Activated CD4-positive, alpha-beta T cell treated with anti-CD3 and anti-CD28 coated beads, Interleukin-2, amount 10 ng/mL, durations not matched to agents 24 days and 14 days (primary cell): ENCODE measurements around the gene CMTM3. TPM values are rescaled to one million over a fixed set of nuclear protein-coding genes. Genes with fewer than 3 reads are reported as not detected.
"Not testable (repeated sequence)": the region's sequence is repeated elsewhere in the genome, so short reads cannot be mapped to it uniquely, and the experiment has no call there.

Experiments
- DNase-seq: peaks from one replicate; pipeline ENCODE4 v3.0.0; 2022
- H3K27ac Mint-ChIP-seq: one replicate; pipeline ENCODE4 v1.8.0; 2022; ENCODE audit warnings: mild to moderate bottlenecking, mixed read lengths
- H3K27me3 Mint-ChIP-seq: one replicate; pipeline ENCODE4 v1.8.0; 2022; ENCODE audit warnings: mixed read lengths
- H3K36me3 Mint-ChIP-seq: one replicate; pipeline ENCODE4 v1.8.0; 2022; ENCODE audit warnings: low read depth, mild to moderate bottlenecking, mixed read lengths
- H3K4me1 Mint-ChIP-seq: one replicate; pipeline ENCODE4 v1.8.0; 2021; ENCODE audit warnings: mixed read lengths
- H3K4me3 Mint-ChIP-seq: one replicate; pipeline ENCODE4 v1.8.0; 2022; ENCODE audit warnings: mild to moderate bottlenecking, moderate library complexity, mixed read lengths
- H3K9me3 Mint-ChIP-seq: one replicate; pipeline ENCODE4 v1.8.0; 2021; ENCODE audit warnings: mixed read lengths
- intact Hi-C: fragments of 100-400 bp; cut with micrococcal nuclease; formaldehyde crosslinking; loops from one replicate; pipeline ENCODE4 v1.15.1; 2023
- total RNA-seq: library from RNA; stranded (reverse); gene quantifications from 2 replicates; pipeline ENCODE4 v1.2.3, GENCODE V29; 2022

Gene CMTM3
- total RNA-seq, 1 donor from 2014 or later, result 100 TPM

GRCh38 chr16:66621973-66622372 is 17.5 kb downstream of the CMTM3 start:
- no peaks in the 10 kb centered on the region for H3K9me3 Mint-ChIP-seq
- no peak for DNase-seq
- no peaks in the 10 kb centered on the region for H3K36me3 Mint-ChIP-seq
- H3K27ac Mint-ChIP-seq, result no peak overlapping the region
- H3K4me1 Mint-ChIP-seq, result no peaks in the 10 kb centered on the region
- H3K27me3 Mint-ChIP-seq, result no peaks in the 10 kb centered on the region
- intact Hi-C loops, result no loop called here
- H3K4me3 Mint-ChIP-seq, result no peak overlapping the region

GRCh38 chr16:66622863-66623262 is 18.4 kb downstream of the CMTM3 start:
- intact Hi-C loops, result no loop called here
- Mint-ChIP-seq H3K36me3 (no peaks in the 10 kb centered on the region), H3K4me3 (no peak overlapping the region), H3K27me3 (no peaks in the 10 kb centered on the region), H3K9me3 (no peaks in the 10 kb centered on the region), H3K27ac (no peak overlapping the region), H3K4me1 (no peaks in the 10 kb centered on the region)
- DNase-seq, result no peak

DNA sequence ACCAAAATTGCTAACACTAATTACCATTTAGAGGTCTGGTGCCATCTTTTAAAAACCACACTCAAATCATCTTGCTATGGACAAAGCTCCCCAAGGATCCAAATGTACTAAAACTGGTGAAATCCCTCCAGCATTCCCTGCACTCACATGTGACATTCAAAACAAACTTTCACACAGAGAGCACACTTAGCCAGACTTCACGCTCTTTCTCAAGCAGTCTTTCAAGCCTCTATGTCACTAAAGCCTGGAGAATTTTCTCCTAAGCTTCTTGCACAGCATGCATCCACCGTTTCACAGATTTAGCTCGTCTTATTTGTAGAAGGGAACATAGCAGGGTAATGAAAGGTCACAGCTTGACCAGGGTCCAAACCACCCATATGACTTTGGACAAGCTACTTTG is 19.3 kb downstream of the CMTM3 start:
- Mint-ChIP-seq H3K4me3 (no peak overlapping the region), H3K9me3 (no peaks in the 10 kb centered on the region)
- intact Hi-C loops, result no loop called here

GRCh38 chr16:66627611-66628378 is 23.3 kb downstream of the CMTM3 start:
- H3K4me3 Mint-ChIP-seq, H3K36me3 Mint-ChIP-seq, H3K4me1 Mint-ChIP-seq, H3K27ac Mint-ChIP-seq, intact Hi-C loops, DNase-seq, H3K9me3 Mint-ChIP-seq, H3K27me3 Mint-ChIP-seq: not testable (repeated sequence)

More for the DNA sequence above, 19.3 kb downstream of the CMTM3 start:
- no peaks in the 10 kb centered on the region for H3K27me3 Mint-ChIP-seq
- H3K4me1 Mint-ChIP-seq, result no peaks in the 10 kb centered on the region
- DNase-seq, result no peak
- H3K36me3 Mint-ChIP-seq, result no peaks in the 10 kb centered on the region
- no peak overlapping the region for H3K27ac Mint-ChIP-seq

DNA sequence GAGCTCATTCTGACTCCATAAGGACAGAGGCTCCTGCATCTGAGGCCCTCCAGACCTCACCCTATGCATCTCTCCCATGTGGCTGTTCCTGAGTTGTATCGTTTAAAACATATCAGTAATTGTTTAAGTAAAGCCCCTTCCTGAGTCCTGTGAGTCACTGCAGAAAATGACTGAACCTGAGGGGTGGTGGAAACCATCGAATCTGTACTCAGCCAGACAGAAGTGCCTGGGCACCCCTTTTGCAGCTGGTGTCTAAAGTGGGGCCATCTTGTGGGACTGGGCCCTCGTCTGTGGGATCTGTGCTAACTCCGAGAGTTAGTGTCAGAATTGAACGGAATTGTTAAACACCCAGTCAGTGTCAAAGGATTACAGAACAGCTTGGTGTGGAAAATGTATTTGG is 25.4 kb downstream of the CMTM3 start:
- no peak overlapping the region for H3K27ac Mint-ChIP-seq
- DNase-seq, result no peak
- H3K4me1 Mint-ChIP-seq, result no peaks in the 10 kb centered on the region
- H3K36me3 Mint-ChIP-seq, result no peaks in the 10 kb centered on the region
- no peaks in the 10 kb centered on the region for H3K27me3 Mint-ChIP-seq
- intact Hi-C loops, result no loop called here
- H3K9me3 Mint-ChIP-seq, result no peaks in the 10 kb centered on the region
- H3K4me3 Mint-ChIP-seq, result no peak overlapping the region

DNA sequence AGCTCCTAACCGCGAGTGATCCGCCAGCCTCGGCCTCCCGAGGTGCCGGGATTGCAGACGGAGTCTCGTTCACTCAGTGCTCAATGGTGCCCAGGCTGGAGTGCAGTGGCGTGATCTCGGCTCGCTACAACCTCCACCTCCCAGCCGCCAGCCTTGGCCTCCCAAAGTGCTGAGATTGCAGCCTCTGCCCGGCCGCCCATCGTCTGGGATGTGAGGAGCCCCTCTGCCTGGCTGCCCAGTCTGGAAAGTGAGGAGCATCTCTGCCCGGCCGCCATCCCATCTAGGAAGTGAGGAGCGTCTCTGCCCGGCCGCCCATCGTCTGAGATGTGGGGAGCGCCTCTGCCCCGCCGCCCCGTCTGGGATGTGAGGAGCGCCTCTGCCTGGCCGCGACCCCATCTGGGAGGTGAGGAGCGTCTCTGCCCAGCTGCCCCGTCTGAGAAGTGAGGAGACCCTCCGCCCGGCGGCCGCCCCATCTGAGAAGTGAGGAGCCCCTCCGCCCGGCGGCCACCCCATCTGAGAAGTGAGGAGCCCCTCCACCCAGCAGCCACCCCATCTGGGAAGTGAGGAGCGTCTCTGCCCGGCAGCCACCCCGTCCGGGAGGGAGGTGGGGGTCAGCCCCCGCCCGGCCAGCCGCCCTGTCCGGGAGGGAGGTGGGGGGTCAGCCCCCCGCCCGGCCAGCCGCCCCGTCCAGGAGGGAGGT is 26.2 kb downstream of the CMTM3 start:
- intact Hi-C loops, H3K4me1 Mint-ChIP-seq, H3K36me3 Mint-ChIP-seq, DNase-seq, H3K27ac Mint-ChIP-seq, H3K4me3 Mint-ChIP-seq, H3K9me3 Mint-ChIP-seq, H3K27me3 Mint-ChIP-seq: not testable (repeated sequence)

DNA sequence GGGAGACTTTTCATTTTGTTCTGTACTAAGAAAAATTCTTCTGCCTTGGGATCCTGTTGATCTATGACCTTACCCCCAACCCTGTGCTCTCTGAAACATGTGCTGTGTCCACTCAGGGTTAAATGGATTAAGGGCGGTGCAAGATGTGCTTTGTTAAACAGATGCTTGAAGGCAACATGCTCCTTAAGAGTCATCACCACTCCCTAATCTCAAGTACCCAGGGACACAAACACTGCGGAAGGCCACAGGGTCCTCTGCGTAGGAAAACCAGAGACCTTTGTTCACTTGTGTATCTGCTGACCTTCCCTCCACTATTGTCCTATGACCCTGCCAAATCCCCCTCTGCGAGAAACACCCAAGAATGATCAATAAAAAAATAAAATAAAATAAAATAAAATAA is 27.1 kb downstream of the CMTM3 start:
- not testable (repeated sequence) for DNase-seq

GRCh38 chr16:66634527-66635196 is 30.2 kb downstream of the CMTM3 start:
- H3K4me3 Mint-ChIP-seq, result no peak overlapping the region
- DNase-seq, result no peak

More for the DNA sequence above, 27.1 kb downstream of the CMTM3 start:
- H3K4me1 Mint-ChIP-seq, H3K27ac Mint-ChIP-seq, intact Hi-C loops, H3K27me3 Mint-ChIP-seq, H3K36me3 Mint-ChIP-seq, H3K9me3 Mint-ChIP-seq, H3K4me3 Mint-ChIP-seq: not testable (repeated sequence)

GRCh38 chr16:66635406-66635805 is 30.9 kb downstream of the CMTM3 start:
- Mint-ChIP-seq H3K36me3 (no peaks in the 10 kb centered on the region), H3K4me3 (no peak overlapping the region), H3K27ac (no peak overlapping the region), H3K27me3 (peaks cover 4% of the 10 kb centered on the region), H3K9me3 (no peaks in the 10 kb centered on the region), H3K4me1 (no peaks in the 10 kb centered on the region)
- intact Hi-C loops, result no loop called here
- no peak for DNase-seq

More at GRCh38 chr16:66634527-66635196, 30.2 kb downstream of the CMTM3 start:
- H3K27ac Mint-ChIP-seq, result no peak overlapping the region
- H3K27me3 Mint-ChIP-seq, result peaks cover 4% of the 10 kb centered on the region
- intact Hi-C loops, result no loop called here
- H3K9me3 Mint-ChIP-seq, result no peaks in the 10 kb centered on the region
- H3K36me3 Mint-ChIP-seq, result no peaks in the 10 kb centered on the region
- no peaks in the 10 kb centered on the region for H3K4me1 Mint-ChIP-seq

DNA sequence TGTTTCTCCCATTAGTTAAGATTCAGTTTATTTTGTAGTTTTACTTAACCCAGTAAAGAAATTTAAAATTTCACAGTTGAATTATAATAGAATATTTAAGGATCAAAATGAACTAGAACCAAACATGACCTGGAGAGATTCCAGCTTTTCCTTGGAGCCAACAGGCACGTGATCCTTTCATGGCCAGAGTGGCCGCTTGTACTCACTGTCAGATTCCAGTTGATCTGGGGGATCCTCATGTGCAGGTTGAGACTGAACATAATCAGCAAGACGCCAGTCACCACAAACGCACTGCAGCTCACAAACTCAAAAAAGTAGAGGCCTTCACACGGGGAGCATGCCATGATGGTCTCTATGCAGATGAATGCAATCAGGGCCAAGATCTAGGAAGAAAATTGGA is 31.7 kb downstream of the CMTM3 start:
- Mint-ChIP-seq H3K9me3 (no peaks in the 10 kb centered on the region), H3K4me1 (no peaks in the 10 kb centered on the region), H3K36me3 (no peaks in the 10 kb centered on the region), H3K27me3 (peaks cover 4% of the 10 kb centered on the region), H3K4me3 (no peak overlapping the region), H3K27ac (no peak overlapping the region)
- intact Hi-C loops, result no loop called here
- DNase-seq, result no peak

- Mint-ChIP-seq H3K9me3 (no peaks in the 10 kb centered on the region), H3K27ac (no peak overlapping the region), H3K27me3 (peaks cover 7% of the 10 kb centered on the region), H3K4me1 (no peaks in the 10 kb centered on the region), H3K4me3 (no peak overlapping the region), H3K36me3 (no peaks in the 10 kb centered on the region)
- no peak for DNase-seq
- intact Hi-C loops, result no loop called here
These were observed 33.3 kb downstream of the CMTM3 start for GRCh38 chr16:66637806-66638205.

DNA sequence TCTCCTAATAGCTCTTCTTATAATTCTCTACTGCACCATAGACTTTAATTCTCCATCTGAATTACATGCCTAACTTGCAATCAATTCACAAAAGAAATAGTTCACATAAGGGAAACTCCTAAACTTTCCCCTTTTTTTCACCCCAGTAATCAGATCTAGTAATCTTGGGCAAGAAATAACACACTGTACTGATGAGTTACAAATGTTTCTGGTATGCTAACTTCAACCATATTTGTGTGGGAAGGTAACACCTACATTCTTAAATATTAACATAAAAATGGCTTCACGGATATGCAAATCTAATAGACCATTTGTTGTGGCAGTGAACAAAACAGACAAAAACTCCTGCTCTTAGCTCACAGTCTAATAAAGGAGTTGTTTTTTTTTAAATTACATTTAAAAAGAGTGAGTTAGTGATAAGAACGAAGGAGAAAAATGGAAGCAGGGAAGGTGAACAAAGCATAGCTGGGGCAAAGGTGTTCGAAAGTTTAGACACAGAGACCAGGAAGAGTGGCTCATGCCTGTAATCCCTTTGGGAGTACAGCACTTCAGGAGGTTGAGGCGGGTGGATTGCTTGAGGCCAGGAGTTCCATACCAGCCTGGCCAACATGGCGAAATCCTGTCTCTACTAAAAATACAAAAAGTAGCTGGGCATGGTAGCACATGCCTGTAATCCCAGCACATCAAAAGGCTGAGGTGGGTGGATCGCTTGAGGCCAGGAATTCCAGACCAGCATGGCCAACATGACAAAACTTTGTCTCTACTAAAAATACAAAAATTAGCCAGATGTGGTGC is 34.8 kb downstream of the CMTM3 start:
- Mint-ChIP-seq H3K4me1 (no peaks in the 10 kb centered on the region), H3K36me3 (no peaks in the 10 kb centered on the region), H3K4me3 (no peak overlapping the region), H3K27me3 (peaks cover 7% of the 10 kb centered on the region), H3K27ac (no peak overlapping the region), H3K9me3 (no peaks in the 10 kb centered on the region)
- intact Hi-C loops, result no loop called here
- no peak for DNase-seq

GRCh38 chr16:66640724-66641314 is 36.3 kb downstream of the CMTM3 start:
- Mint-ChIP-seq H3K4me3 (no peak overlapping the region), H3K9me3 (no peaks in the 10 kb centered on the region), H3K4me1 (no peaks in the 10 kb centered on the region)

More at GRCh38 chr16:66640724-66641314, 36.3 kb downstream of the CMTM3 start:
- peaks cover 7% of the 10 kb centered on the region for H3K27me3 Mint-ChIP-seq
- H3K36me3 Mint-ChIP-seq, result no peaks in the 10 kb centered on the region
- no peak for DNase-seq
- H3K27ac Mint-ChIP-seq, result no peak overlapping the region
- intact Hi-C loops, result no loop called here
